Measurements from ENCODE around the gene INAVA.
"Not testable (repeated sequence)": the region's sequence is repeated elsewhere in the genome, so short reads cannot be mapped to it uniquely, and the experiment has no call there.

The INAVA gene

DNA sequence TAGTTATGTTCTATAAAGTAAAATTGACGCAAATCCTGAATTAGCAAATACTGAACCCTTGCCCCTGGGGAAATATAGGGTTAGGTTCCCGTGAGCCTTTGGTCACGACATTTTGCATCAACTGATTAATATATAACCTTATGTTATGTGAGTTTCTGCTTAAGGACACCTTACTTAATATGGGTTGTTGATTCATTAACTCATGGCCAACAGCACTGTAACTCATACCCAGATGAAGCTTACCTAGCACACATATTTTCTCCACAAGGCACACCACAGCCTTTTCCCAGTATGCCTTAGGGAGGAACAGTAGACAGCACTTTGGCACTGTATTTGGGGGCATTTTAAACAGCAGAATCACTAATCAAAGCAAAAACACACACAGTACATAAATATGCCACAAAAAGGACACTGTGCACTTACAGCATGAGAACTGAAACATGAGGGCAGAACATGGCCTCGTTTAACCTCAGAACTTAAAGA, 15.1 kb downstream of the INAVA start:
- CTCF ChIA-PET = interaction anchor here (0.9 to 3.6 kb wide), 3 partner anchors 19 to 287 kb away, joined by 3 to 15 read pairs (median 8); no protein-coding TSS in a partner anchor
- peak; percentile 27 for DNase-seq (ENCODE audit: extremely low spot score)
- POLR2A ChIA-PET = no interaction called here
- TF ChIP-seq, protein P1, sequence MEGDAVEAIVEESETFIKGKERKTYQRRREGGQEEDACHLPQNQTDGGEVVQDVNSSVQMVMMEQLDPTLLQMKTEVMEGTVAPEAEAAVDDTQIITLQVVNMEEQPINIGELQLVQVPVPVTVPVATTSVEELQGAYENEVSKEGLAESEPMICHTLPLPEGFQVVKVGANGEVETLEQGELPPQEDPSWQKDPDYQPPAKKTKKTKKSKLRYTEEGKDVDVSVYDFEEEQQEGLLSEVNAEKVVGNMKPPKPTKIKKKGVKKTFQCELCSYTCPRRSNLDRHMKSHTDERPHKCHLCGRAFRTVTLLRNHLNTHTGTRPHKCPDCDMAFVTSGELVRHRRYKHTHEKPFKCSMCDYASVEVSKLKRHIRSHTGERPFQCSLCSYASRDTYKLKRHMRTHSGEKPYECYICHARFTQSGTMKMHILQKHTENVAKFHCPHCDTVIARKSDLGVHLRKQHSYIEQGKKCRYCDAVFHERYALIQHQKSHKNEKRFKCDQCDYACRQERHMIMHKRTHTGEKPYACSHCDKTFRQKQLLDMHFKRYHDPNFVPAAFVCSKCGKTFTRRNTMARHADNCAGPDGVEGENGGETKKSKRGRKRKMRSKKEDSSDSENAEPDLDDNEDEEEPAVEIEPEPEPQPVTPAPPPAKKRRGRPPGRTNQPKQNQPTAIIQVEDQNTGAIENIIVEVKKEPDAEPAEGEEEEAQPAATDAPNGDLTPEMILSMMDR (IDR thresholded peaks at IDR 0.05; ENCODE audit: control extremely low read depth, extremely low read depth, low read depth, missing control alignments) = no peak

DNA sequence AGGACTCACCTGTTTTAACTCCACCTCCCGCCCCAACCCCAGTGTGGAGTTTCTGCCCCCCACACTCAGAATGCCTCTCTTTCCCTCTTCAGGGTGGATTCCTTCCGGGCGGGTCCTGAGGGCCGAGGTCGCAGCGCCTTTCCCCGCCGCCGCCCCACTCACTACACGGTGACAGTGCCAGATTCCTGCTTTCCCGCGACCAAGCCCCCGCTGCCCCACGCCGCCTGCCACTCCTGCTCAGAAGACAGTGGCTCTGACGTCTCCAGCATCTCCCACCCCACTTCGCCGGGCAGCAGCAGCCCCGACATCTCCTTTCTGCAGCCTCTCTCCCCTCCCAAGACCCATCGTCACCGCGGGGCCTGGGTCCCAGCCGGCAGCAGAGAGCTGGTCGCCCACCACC, 16.7 kb downstream of the INAVA start:
- TF ChIP-seq, protein P1 (IDR thresholded peaks at IDR 0.05; ENCODE audit: control extremely low read depth, extremely low read depth, low read depth, missing control alignments) = no peak
- ChIA-PET POLR2A (no interaction called here), CTCF (interaction anchor here (1.0 kb wide), 1 partner anchor 9 kb away, joined by 3 read pairs; no protein-coding TSS in a partner anchor)
- no peak for DNase-seq (ENCODE audit: extremely low spot score)

DNA sequence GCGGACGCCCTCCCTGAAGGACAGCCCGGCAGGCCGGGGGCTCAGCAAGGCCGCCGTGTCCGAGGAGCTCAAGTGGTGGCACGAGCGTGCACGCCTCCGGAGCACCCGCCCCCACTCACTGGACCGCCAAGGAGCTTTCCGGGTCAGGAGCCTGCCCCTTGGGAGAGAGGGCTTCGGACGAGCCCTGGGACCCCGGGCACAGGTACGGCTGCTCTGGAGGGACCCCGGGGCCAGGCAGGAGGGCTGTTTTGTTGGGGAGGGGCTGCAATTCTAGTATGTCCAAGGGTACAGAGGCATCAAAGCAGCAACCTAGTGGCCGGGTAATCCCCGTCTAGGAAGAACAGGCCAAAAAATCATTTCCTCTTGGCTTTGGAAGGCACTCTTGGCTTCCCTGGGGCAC, 17.2 kb downstream of the INAVA start:
- POLR2A ChIA-PET; DNase-seq (ENCODE audit: extremely low spot score): not testable (repeated sequence)
- CTCF ChIA-PET = interaction anchor here (1.0 to 1.3 kb wide), 2 partner anchors 8 to 10 kb away, joined by 3 read pairs; no protein-coding TSS in a partner anchor

DNA sequence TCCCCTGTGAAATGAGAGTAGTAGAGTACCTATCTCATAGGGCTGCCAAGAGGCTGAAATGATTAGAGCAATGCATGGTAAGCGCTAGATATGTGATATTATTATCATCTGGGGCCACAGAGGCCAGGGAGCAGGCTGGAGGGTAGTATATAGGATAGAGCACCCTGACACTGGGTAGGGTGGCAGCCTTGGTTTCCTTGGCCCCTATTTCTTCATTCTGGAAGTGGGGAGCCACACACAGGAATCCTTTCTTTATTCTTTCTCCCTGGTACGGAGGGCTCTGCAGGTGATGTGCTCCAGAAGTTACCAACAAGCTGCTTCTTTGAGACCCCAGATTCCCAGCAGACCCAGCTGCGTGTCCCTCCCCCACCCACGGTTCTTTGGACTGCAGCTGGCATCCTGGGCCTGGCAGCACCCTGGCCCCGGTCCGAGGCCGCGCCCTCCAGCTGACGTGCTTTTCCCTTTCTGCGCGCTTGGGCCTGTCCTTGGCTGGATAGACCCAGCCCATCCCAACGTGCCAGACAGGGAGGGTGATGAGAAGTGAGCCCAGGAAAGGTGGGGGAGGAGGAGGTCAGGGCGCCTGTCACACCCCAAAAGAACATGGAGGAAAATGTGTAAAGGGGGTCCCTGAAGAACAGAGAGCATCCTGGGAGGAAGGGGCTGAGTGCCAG, 18.2 kb downstream of the INAVA start:
- DNase-seq (ENCODE audit: extremely low spot score) = no peak
- ChIA-PET CTCF (interaction anchor here (1.3 kb wide), 1 partner anchor 9 kb away, joined by 3 read pairs; no protein-coding TSS in a partner anchor), POLR2A (no interaction called here)
- TF ChIP-seq, protein P1 (IDR thresholded peaks at IDR 0.05; ENCODE audit: control extremely low read depth, extremely low read depth, low read depth, missing control alignments) = no peak

DNA sequence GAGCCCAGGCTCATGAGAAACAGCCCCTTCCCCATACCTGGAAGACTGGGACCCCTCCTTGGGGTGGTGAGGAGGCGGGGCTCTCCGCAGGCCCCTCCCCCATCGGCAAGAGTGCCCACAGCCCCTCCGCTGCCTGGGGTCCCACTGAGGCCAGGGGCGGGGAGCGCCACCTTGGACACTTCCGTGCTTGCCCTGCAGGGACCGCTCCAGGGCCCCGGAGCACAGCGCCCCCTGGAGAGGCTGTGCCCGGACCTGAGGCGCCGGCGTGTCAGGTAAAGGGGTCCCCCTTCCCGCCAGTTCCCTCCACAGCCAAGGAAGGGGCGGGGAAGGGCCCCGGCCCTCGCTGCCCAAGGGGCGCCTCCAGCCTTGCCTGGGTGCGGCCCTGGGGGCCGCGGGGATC, 21.5 kb downstream of the INAVA start:
- ChIA-PET POLR2A (no interaction called here), CTCF (interaction anchor here (1.3 kb wide), 1 partner anchor 11 kb away, joined by 4 read pairs; no protein-coding TSS in a partner anchor)
- TF ChIP-seq, protein P1 (IDR thresholded peaks at IDR 0.05; ENCODE audit: control extremely low read depth, extremely low read depth, low read depth, missing control alignments) = no peak
- DNase-seq (ENCODE audit: extremely low spot score) = peak; percentile 24

DNA sequence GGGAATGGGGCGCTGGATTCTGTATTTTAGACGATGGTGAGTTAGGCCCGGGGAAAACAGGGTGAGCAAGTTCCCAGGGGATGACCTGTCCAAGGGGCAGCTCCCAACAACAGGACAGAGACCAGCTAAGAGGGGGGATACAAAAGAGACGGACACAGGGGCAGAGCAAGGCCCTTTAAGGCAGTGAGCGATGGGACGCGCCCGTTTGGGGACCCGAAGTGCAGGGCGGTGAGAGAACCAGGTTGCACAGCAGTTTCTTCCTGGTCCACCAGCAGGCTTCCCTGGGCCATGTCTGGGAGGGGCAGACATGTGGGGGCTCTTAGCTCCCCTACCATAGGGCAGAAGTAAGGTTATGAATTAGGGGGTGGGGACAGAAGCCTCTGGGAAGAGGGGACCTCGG, 22.0 kb downstream of the INAVA start:
- POLR2A ChIA-PET = no interaction called here
- no peak for DNase-seq (ENCODE audit: extremely low spot score)
- TF ChIP-seq, protein P1 (IDR thresholded peaks at IDR 0.05; ENCODE audit: control extremely low read depth, extremely low read depth, low read depth, missing control alignments) = no peak
- CTCF ChIA-PET = interaction anchor here (1.3 to 1.6 kb wide), 2 partner anchors 55 to 198 kb away, joined by 3 read pairs; no protein-coding TSS in a partner anchor

DNA sequence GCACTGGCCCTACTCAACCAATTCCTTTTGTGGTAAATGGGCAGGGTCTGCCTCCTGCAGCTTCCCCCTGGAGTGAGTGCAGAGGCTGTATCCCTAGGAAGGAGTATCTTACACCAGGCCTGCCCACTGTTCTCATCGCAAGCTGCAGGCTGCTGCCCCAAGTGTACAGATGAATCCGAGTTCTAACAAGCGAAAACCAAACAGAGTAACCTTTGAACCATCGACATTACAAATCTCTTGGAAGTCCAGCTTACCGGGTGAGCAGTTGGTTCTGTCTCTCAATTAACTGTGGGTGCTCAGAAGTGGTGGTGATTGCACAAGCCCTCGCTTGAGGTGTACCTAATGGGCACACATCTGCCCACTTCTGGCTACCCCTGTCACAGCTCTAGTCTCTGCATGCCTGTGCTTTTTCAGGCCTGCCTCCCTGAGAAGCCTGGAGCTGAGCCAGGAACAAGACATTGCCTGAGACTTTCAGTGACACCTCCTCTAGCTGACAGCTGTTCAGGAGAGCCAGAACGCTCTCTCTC, 22.7 kb downstream of the INAVA start:
- ChIA-PET CTCF (interaction anchor here (1.3 to 1.6 kb wide), 3 partner anchors 18 to 197 kb away, joined by 3 to 5 read pairs (median 3); no protein-coding TSS in a partner anchor), POLR2A (no interaction called here)
- TF ChIP-seq, protein P1 (IDR thresholded peaks at IDR 0.05; ENCODE audit: control extremely low read depth, extremely low read depth, low read depth, missing control alignments) = no peak
- DNase-seq (ENCODE audit: extremely low spot score) = no peak
